DMS 273 treated with DMSO at 0.1 percent for 48 hours (cell line): ENCODE measurements around the gene GPR37.
A peak's percentile ranks its signal among the peaks of the same experiment; 100 is the strongest.

Experiments used
- DNase-seq: peaks from one replicate; lab custom pipeline; 2025; lab: John Stamatoyannopoulos, UW

GPR37 gene

DNA sequence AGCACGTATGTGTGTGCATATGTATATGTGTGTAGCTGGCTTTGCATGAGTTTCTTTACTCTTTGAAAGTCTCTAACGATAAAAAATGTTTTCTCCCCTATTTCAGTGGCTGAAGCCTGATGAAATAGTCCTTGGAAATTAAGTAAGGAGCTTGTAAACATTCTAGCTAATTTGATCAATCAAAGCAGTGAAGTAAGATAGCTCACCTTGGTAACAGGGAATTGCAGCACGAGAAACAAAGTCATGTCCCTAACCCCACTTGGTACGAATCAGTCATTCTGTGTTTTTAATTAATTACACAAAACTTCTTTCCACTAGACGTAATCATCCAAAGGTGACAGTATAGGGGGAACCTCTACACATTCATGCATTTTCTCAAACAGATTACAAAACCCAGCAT, 41.5 kb downstream of the GPR37 start:
- DNase-seq: no peak

GRCh38 chr7:124723012-124723411, 42.6 kb downstream of the GPR37 start:
- DNase-seq: no peak

- no peak for DNase-seq
Measured at GRCh38 chr7:124722292-124722691, 43.3 kb downstream of the GPR37 start.

- DNase-seq: no peak
Measured at GRCh38 chr7:124720195-124720594, 45.4 kb downstream of the GPR37 start.

DNA sequence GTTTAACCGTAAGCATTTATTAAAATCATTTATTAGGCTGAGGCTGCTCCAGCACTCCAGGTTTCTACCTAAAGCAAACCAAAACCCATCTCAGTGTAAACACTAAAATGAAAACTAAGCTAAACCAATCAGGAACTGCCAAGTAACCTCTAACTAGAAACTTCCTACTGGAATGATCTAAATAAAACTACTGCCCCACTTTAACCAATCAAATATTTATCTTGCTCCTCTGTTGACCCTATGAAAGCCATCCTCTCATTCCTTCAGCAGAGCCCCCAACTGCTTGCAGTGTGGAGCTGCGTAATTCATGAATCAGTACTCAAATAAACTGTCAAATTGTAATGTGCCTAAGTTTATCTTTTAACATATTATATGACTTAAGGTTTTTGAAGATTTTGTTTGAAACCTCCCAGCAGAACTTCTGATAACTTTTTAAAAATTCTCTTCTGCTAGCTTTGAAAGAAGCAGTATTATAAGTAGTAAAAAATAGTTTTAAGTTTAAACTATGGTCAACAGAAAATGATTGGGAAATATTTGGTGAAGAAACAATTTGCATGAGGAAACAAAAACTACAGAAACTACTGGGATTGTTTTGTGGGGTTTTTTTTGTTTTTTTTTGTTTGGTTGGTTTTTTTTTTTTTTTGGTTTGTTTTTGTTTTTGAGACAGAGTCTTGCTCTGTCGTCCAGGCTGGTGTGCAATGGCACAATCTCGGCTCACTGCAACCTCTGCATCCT, 47.4 kb downstream of the GPR37 start:
- peak; percentile 5 for DNase-seq

GRCh38 chr7:124716894-124717293, 48.7 kb downstream of the GPR37 start:
- no peak for DNase-seq

DNA sequence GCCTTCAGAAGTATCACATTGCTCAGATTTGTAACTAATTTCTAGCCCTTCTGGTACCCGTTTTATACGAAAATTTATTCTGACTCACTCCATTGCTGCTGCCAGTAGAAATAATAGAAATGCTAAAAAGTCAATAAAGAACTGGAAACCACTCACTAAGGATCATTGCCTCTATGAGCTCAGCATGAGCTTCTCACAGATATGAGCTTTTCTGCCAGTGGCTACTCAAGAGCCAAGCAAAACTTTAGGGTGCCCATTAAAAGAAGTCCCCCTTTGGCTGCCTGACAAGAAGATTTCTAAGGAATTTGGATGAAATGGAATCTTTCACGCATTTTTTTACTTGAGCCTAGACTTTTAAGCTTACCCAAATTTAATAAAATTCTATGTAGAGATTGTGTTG, 52.5 kb downstream of the GPR37 start:
- DNase-seq: no peak

GRCh38 chr7:124712017-124712416, 53.6 kb downstream of the GPR37 start:
- no peak for DNase-seq

DNA sequence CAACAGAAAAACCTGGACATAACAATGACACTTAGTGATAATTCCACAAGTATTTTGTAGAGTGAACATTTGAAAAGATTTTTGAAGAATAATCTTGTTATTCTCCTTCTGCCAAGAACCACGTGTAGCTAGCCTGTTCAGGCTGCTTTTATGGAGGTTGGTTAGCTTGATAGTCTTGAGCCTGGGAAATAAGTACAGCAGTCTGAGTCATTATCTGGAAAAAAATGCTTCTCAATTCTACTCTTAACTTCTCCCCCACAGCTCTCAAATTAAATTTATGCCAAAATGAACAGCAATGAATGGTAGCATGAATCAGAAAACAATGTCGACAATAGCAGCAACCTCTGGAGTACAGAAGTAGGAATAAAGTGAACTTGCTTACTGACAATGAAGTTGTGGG, 63.2 kb downstream of the GPR37 start:
- DNase-seq: no peak

- DNase-seq: no peak
Measured at GRCh38 chr7:124701955-124702354, 63.6 kb downstream of the GPR37 start.

- no peak for DNase-seq
Measured at GRCh38 chr7:124700655-124701054, 64.9 kb downstream of the GPR37 start.

- DNase-seq: no peak
Measured at GRCh38 chr7:124698964-124699363, 66.6 kb downstream of the GPR37 start.

GRCh38 chr7:124697746-124698145, 67.8 kb downstream of the GPR37 start:
- no peak for DNase-seq
